ENCODE measurements around the gene GEN1. TPM values are rescaled to one million over a fixed set of nuclear protein-coding genes. Genes with fewer than 3 reads are reported as not detected.

Gene GEN1
- total and polyA plus RNA-seq, 2 of the 13 experiments (the other 11 are each of a cell fraction or from before 2014, with no cell fraction given), result 9.9 to 27.1 TPM

GRCh38 chr2:17753803-17754663 lies at the start of gene GEN1, which contains the start of gene SMC6 (continued):
- TF ChIP-seq IRF2 (CRISPR knock-in tag; IDR thresholded peaks at IDR 0.05), result 0 out of 2 replicates have a peak, but pooled peaks have one; percentile 18
- TF ChIP-seq ZNF709 (CRISPR knock-in tag; IDR thresholded peaks at IDR 0.05), result no peak
- TF ChIP-seq MTA1 (CRISPR knock-in tag; IDR thresholded peaks at IDR 0.05; ENCODE audit: borderline replicate concordance), result peak; percentile 43; the same call in 1 of the 2 replicates
- TF ChIP-seq, protein P1, sequence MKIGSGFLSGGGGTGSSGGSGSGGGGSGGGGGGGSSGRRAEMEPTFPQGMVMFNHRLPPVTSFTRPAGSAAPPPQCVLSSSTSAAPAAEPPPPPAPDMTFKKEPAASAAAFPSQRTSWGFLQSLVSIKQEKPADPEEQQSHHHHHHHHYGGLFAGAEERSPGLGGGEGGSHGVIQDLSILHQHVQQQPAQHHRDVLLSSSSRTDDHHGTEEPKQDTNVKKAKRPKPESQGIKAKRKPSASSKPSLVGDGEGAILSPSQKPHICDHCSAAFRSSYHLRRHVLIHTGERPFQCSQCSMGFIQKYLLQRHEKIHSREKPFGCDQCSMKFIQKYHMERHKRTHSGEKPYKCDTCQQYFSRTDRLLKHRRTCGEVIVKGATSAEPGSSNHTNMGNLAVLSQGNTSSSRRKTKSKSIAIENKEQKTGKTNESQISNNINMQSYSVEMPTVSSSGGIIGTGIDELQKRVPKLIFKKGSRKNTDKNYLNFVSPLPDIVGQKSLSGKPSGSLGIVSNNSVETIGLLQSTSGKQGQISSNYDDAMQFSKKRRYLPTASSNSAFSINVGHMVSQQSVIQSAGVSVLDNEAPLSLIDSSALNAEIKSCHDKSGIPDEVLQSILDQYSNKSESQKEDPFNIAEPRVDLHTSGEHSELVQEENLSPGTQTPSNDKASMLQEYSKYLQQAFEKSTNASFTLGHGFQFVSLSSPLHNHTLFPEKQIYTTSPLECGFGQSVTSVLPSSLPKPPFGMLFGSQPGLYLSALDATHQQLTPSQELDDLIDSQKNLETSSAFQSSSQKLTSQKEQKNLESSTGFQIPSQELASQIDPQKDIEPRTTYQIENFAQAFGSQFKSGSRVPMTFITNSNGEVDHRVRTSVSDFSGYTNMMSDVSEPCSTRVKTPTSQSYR (CRISPR knock-in tag; IDR thresholded peaks at IDR 0.05; ENCODE audit: borderline replicate concordance), result 0 out of 2 replicates have a peak, but pooled peaks have one; percentile 12
- no peak for TF ChIP-seq NFIB (CRISPR knock-in tag; IDR thresholded peaks at IDR 0.05; ENCODE audit: borderline replicate concordance)
- TF ChIP-seq ZNF331 (CRISPR knock-in tag; IDR thresholded peaks at IDR 0.05), result peak; percentile 11; the same call in 1 of the 2 replicates
- peak; percentile 28; the same call in 1 of the 2 replicates for TF ChIP-seq ZC3H13 (CRISPR knock-in tag; IDR thresholded peaks at IDR 0.05)
- TF ChIP-seq NR0B2 (CRISPR knock-in tag; IDR thresholded peaks at IDR 0.05), result 0 out of 2 replicates have a peak, but pooled peaks have one; percentile 9
- no peak for TF ChIP-seq TIGD3 (CRISPR knock-in tag; IDR thresholded peaks at IDR 0.05; ENCODE audit: borderline replicate concordance)
- TF ChIP-seq, protein P2, sequence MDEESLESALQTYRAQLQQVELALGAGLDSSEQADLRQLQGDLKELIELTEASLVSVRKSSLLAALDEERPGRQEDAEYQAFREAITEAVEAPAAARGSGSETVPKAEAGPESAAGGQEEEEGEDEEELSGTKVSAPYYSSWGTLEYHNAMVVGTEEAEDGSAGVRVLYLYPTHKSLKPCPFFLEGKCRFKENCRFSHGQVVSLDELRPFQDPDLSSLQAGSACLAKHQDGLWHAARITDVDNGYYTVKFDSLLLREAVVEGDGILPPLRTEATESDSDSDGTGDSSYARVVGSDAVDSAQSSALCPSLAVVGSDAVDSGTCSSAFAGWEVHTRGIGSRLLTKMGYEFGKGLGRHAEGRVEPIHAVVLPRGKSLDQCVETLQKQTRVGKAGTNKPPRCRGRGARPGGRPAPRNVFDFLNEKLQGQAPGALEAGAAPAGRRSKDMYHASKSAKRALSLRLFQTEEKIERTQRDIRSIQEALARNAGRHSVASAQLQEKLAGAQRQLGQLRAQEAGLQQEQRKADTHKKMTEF (CRISPR knock-in tag; IDR thresholded peaks at IDR 0.05), result peak; percentile 63
- no peak for TF ChIP-seq DNMT3B (CRISPR knock-in tag; conservative IDR thresholded peaks at IDR 0.05)
- TF ChIP-seq RBAK (CRISPR knock-in tag; IDR thresholded peaks at IDR 0.05), result no peak
- no peak for TF ChIP-seq ZHX1 (CRISPR knock-in tag; IDR thresholded peaks at IDR 0.05; ENCODE audit: low read depth)
- no peak for TF ChIP-seq SP1 (IDR thresholded peaks at IDR 0.05)
- peak; percentile 80; the same call in 1 of the 2 replicates for TF ChIP-seq SP1 (CRISPR knock-in tag; IDR thresholded peaks at IDR 0.05)
- TF ChIP-seq ZNF781 (CRISPR knock-in tag; IDR thresholded peaks at IDR 0.05; ENCODE audit: borderline replicate concordance, not compliant biosample characterization), result peak; percentile 19
- TF ChIP-seq, protein P3, sequence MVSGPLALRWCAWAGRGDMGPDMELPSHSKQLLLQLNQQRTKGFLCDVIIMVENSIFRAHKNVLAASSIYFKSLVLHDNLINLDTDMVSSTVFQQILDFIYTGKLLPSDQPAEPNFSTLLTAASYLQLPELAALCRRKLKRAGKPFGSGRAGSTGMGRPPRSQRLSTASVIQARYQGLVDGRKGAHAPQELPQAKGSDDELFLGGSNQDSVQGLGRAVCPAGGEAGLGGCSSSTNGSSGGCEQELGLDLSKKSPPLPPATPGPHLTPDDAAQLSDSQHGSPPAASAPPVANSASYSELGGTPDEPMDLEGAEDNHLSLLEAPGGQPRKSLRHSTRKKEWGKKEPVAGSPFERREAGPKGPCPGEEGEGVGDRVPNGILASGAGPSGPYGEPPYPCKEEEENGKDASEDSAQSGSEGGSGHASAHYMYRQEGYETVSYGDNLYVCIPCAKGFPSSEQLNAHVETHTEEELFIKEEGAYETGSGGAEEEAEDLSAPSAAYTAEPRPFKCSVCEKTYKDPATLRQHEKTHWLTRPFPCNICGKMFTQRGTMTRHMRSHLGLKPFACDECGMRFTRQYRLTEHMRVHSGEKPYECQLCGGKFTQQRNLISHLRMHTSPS (CRISPR knock-in tag; IDR thresholded peaks at IDR 0.05; ENCODE audit: low read depth), result no peak

All from HepG2 (cell line).